SK-N-SH treated with all-trans-retinoic acid at 6 μM for 48 hours (cell line): ENCODE results near the gene DOK5.

ENCODE experiments used
- ATAC-seq: fragments of 200-7000 bp; cut with Tn5 transposase; 3 replicates; pipeline ENCODE4 v1.9.1; 2020; ENCODE audit warnings: mild to moderate bottlenecking, moderate library complexity
- ARNTL ChIP-seq: fragments of 450-650 bp; formaldehyde crosslinking; IDR thresholded peaks from 2 replicates; pipeline ENCODE4 v1.5.0; 2020; ENCODE audit warnings: low read depth, mild to moderate bottlenecking, moderate library complexity, borderline replicate concordance
- BACH2 ChIP-seq: fragments of 250-450 bp; sonication (Bioruptor Pico); IDR thresholded peaks from 2 replicates; pipeline ENCODE4 v1.9.0; 2021; ENCODE audit warnings: mild to moderate bottlenecking, borderline replicate concordance
- CREB5 ChIP-seq: fragments of 250-450 bp; sonication (Bioruptor Pico); IDR thresholded peaks from 2 replicates; pipeline ENCODE4 v1.5.1; 2020; ENCODE audit warnings: low read depth, mild to moderate bottlenecking, moderate library complexity
- CSDC2 ChIP-seq: fragments of 250-450 bp; sonication (Bioruptor Pico); IDR thresholded peaks from 2 replicates; pipeline ENCODE4 v1.5.0; 2020; ENCODE audit warnings: mild to moderate bottlenecking, moderate library complexity
- GLIS3 ChIP-seq: fragments of 250-450 bp; sonication (Bioruptor Pico); IDR thresholded peaks from 2 replicates; pipeline ENCODE4 v1.5.0; 2020; ENCODE audit warnings: mild to moderate bottlenecking, moderate library complexity
- ISL1 ChIP-seq: fragments of 250-450 bp; sonication (Bioruptor Pico); IDR thresholded peaks from 2 replicates; pipeline ENCODE4 v2.1.2; 2022; ENCODE audit warnings: mild to moderate bottlenecking, moderate library complexity
- OSR1 ChIP-seq: fragments of 250-450 bp; sonication (Bioruptor Pico); IDR thresholded peaks from 2 replicates; pipeline ENCODE4 v1.8.0; 2022; ENCODE audit warnings: moderate library complexity, mild to moderate bottlenecking, inconsistent platforms
- POU6F1 ChIP-seq: fragments of 250-450 bp; sonication (Bioruptor Pico); IDR thresholded peaks from 2 replicates; pipeline ENCODE4 v1.8.0; 2021; ENCODE audit warnings: low read depth, mild to moderate bottlenecking, moderate library complexity, borderline replicate concordance
- PPARA ChIP-seq: fragments of 250-450 bp; sonication (Bioruptor Pico); IDR thresholded peaks from 2 replicates; pipeline ENCODE4 v1.5.0; 2020; ENCODE audit warnings: mild to moderate bottlenecking, borderline replicate concordance
- SNAI2 ChIP-seq: fragments of 250-450 bp; sonication (Bioruptor Pico); IDR thresholded peaks from 2 replicates; pipeline ENCODE4 v1.5.0; 2020; ENCODE audit warnings: mild to moderate bottlenecking, moderate library complexity
- TCF4 ChIP-seq: fragments of 250-450 bp; sonication (Bioruptor Pico); IDR thresholded peaks from 2 replicates; pipeline ENCODE4 v1.8.0; 2021; ENCODE audit warnings: mild to moderate bottlenecking, moderate library complexity, borderline replicate concordance
- TOX ChIP-seq: fragments of 250-450 bp; sonication (Bioruptor Pico); IDR thresholded peaks from 2 replicates; pipeline ENCODE4 v1.8.0; 2021; ENCODE audit warnings: mild to moderate bottlenecking, moderate library complexity, borderline replicate concordance
- TSHZ2 ChIP-seq: fragments of 250-450 bp; sonication (Bioruptor Pico); IDR thresholded peaks from 2 replicates; pipeline ENCODE4 v1.5.0; 2020; ENCODE audit warnings: mild to moderate bottlenecking, moderate library complexity
- ZC3H10 ChIP-seq: fragments of 250-450 bp; sonication (Bioruptor Pico); IDR thresholded peaks from 2 replicates; pipeline ENCODE4 v1.5.1; 2021; ENCODE audit warnings: mild to moderate bottlenecking, moderate library complexity
- ZFP3 ChIP-seq: fragments of 250-450 bp; sonication (Bioruptor Pico); IDR thresholded peaks from 2 replicates; pipeline ENCODE4 v1.5.0; 2020; ENCODE audit warnings: mild to moderate bottlenecking, moderate library complexity
- ZFP30 ChIP-seq: fragments of 450-650 bp; formaldehyde crosslinking; IDR thresholded peaks from 2 replicates; pipeline ENCODE4 v1.5.0; 2022; ENCODE audit warnings: mild to moderate bottlenecking, moderate library complexity
- ZNF565 ChIP-seq: fragments of 450-650 bp; formaldehyde crosslinking; conservative IDR thresholded peaks from 2 replicates; pipeline ENCODE4 v1.5.0; 2020; ENCODE audit warnings: low read depth, mild to moderate bottlenecking, moderate library complexity
- ZNF70 ChIP-seq: fragments of 450-650 bp; formaldehyde crosslinking; IDR thresholded peaks from 2 replicates; pipeline ENCODE4 v1.5.0; 2020; ENCODE audit warnings: mild to moderate bottlenecking, moderate library complexity
- ZNF8 ChIP-seq: fragments of 450-650 bp; formaldehyde crosslinking; IDR thresholded peaks from 2 replicates; pipeline ENCODE4 v1.5.0; 2020; ENCODE audit warnings: mild to moderate bottlenecking, moderate library complexity
- TF ChIP-seq, protein P1 (sequence below): fragments of 250-450 bp; sonication (Bioruptor Pico); IDR thresholded peaks from 2 replicates; pipeline ENCODE4 v1.8.0; 2020; ENCODE audit warnings: mild to moderate bottlenecking, moderate library complexity, borderline replicate concordance
- TF ChIP-seq, protein P2 (sequence below): fragments of 250-450 bp; sonication (Bioruptor Pico); IDR thresholded peaks from 2 replicates; pipeline ENCODE4 v1.5.1; 2021; ENCODE audit warnings: mild to moderate bottlenecking, moderate library complexity

Gene DOK5

GRCh38 chr20:54690323-54690722, 214.9 kb downstream of the DOK5 start:
- no peak for ATAC-seq
- TF ChIP-seq ZNF8 (CRISPR knock-in tag) (no peak), TOX (CRISPR knock-in tag) (no peak), ZC3H10 (CRISPR knock-in tag) (no peak), CREB5 (CRISPR knock-in tag) (no peak), OSR1 (CRISPR knock-in tag) (no peak), ISL1 (CRISPR knock-in tag) (no peak), ZFP3 (CRISPR knock-in tag) (no peak), SNAI2 (CRISPR knock-in tag) (no peak), TCF4 (CRISPR knock-in tag) (no peak), TSHZ2 (CRISPR knock-in tag) (no peak), ARNTL (CRISPR knock-in tag) (no peak), ZNF565 (no peak), PPARA (CRISPR knock-in tag) (no peak), ZNF70 (CRISPR knock-in tag) (no peak), ZFP30 (no peak), BACH2 (CRISPR knock-in tag) (no peak)
- TF ChIP-seq, protein P1, sequence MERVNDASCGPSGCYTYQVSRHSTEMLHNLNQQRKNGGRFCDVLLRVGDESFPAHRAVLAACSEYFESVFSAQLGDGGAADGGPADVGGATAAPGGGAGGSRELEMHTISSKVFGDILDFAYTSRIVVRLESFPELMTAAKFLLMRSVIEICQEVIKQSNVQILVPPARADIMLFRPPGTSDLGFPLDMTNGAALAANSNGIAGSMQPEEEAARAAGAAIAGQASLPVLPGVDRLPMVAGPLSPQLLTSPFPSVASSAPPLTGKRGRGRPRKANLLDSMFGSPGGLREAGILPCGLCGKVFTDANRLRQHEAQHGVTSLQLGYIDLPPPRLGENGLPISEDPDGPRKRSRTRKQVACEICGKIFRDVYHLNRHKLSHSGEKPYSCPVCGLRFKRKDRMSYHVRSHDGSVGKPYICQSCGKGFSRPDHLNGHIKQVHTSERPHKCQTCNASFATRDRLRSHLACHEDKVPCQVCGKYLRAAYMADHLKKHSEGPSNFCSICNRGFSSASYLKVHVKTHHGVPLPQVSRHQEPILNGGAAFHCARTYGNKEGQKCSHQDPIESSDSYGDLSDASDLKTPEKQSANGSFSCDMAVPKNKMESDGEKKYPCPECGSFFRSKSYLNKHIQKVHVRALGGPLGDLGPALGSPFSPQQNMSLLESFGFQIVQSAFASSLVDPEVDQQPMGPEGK, result no peak
- TF ChIP-seq, protein P2, sequence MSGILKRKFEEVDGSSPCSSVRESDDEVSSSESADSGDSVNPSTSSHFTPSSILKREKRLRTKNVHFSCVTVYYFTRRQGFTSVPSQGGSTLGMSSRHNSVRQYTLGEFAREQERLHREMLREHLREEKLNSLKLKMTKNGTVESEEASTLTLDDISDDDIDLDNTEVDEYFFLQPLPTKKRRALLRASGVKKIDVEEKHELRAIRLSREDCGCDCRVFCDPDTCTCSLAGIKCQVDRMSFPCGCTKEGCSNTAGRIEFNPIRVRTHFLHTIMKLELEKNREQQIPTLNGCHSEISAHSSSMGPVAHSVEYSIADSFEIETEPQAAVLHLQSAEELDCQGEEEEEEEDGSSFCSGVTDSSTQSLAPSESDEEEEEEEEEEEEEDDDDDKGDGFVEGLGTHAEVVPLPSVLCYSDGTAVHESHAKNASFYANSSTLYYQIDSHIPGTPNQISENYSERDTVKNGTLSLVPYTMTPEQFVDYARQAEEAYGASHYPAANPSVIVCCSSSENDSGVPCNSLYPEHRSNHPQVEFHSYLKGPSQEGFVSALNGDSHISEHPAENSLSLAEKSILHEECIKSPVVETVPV (CRISPR knock-in tag), result no peak

GRCh38 chr20:54691327-54691726, 215.9 kb downstream of the DOK5 start:
- no peak for TF ChIP-seq OSR1 (CRISPR knock-in tag)
- no peak for TF ChIP-seq POU6F1 (CRISPR knock-in tag)
- no peak for TF ChIP-seq ZNF70 (CRISPR knock-in tag)
- no peak for TF ChIP-seq ARNTL (CRISPR knock-in tag)
- no peak for TF ChIP-seq ZFP30
- no peak for TF ChIP-seq GLIS3 (CRISPR knock-in tag)
- TF ChIP-seq CREB5 (CRISPR knock-in tag), result no peak
- TF ChIP-seq CSDC2 (CRISPR knock-in tag), result no peak
- no peak for TF ChIP-seq BACH2 (CRISPR knock-in tag)
- TF ChIP-seq, protein P2 (CRISPR knock-in tag), result no peak
- TF ChIP-seq ZC3H10 (CRISPR knock-in tag), result no peak
- TF ChIP-seq, protein P1, result no peak
- TF ChIP-seq ISL1 (CRISPR knock-in tag), result no peak
- no peak for TF ChIP-seq SNAI2 (CRISPR knock-in tag)
- no peak for TF ChIP-seq ZFP3 (CRISPR knock-in tag)
- ATAC-seq, result no peak
